Measurements from ENCODE around the gene PRM1. TPM values are rescaled to one million over a fixed set of nuclear protein-coding genes. Genes with fewer than 3 reads are reported as not detected.

PRM1 gene
- total RNA-seq, 1 experiment from 2014 or later, result not detected

DNA sequence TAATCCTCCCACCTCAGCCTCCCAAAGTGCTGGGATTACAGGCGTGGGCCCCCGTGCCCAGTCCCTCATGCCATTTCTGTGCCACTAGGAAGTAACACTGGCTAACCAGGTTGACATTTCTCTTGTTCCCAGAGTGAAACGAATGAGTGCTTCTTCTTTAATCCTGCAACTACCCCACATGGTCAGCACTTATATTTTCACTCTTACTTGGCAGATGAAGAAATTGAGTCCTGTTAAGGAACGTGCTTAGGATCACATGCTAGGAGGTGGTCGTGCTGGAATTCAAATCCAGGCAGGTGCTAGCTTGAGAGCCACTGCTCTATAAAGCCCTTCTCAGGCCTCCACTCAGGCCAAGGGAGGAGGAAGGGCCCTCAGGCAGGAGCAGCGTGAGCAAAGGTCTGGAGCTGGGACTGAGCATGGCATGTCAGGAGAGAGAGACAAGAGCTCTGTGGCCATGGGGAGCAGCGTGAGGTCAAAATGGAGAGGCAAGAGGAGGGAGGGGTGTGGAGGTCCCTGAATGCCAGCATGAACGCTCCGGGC, 45.7 kb upstream of the PRM1 start:
- intact Hi-C loops (cut with micrococcal nuclease; ENCODE audit: unreplicated experiment), result no loop called here
- H3K4me1 ChIP-seq, result peaks cover 25% of the 10 kb centered on the region

GRCh38 chr16:11326084-11326736, 45.1 kb upstream of the PRM1 start:
- peaks cover 25% of the 10 kb centered on the region for H3K4me1 ChIP-seq
- no peaks in the 10 kb centered on the region for H3K9me3 ChIP-seq
- Mint-ChIP-seq H3K27ac (ENCODE audit: unreplicated experiment) (no peak overlapping the region), H3K27me3 (ENCODE audit: insufficient read depth, unreplicated experiment) (no peaks in the 10 kb centered on the region), H3K9me3 (ENCODE audit: unreplicated experiment) (no peaks in the 10 kb centered on the region), H3K4me1 (ENCODE audit: low read depth, unreplicated experiment) (peaks cover 26% of the 10 kb centered on the region), H3K4me3 (ENCODE audit: unreplicated experiment) (no peak overlapping the region), H3K36me3 (ENCODE audit: insufficient read depth, unreplicated experiment) (peaks cover 9% of the 10 kb centered on the region)
- intact Hi-C loops (cut with micrococcal nuclease; ENCODE audit: unreplicated experiment), result no loop called here
- ChIA-PET CTCF (interaction anchor here (0.5 kb wide), 1 partner anchor 568 kb away, joined by 3 read pairs; no protein-coding TSS in a partner anchor), POLR2A (no interaction called here)
- TF ChIP-seq, protein P1, sequence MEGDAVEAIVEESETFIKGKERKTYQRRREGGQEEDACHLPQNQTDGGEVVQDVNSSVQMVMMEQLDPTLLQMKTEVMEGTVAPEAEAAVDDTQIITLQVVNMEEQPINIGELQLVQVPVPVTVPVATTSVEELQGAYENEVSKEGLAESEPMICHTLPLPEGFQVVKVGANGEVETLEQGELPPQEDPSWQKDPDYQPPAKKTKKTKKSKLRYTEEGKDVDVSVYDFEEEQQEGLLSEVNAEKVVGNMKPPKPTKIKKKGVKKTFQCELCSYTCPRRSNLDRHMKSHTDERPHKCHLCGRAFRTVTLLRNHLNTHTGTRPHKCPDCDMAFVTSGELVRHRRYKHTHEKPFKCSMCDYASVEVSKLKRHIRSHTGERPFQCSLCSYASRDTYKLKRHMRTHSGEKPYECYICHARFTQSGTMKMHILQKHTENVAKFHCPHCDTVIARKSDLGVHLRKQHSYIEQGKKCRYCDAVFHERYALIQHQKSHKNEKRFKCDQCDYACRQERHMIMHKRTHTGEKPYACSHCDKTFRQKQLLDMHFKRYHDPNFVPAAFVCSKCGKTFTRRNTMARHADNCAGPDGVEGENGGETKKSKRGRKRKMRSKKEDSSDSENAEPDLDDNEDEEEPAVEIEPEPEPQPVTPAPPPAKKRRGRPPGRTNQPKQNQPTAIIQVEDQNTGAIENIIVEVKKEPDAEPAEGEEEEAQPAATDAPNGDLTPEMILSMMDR (IDR thresholded peaks at IDR 0.05; ENCODE audit: insufficient read depth in 1 of 2, low read depth in 1 of 2, low read length in 1 of 2, severe bottlenecking in 1 of 2, unreplicated experiment in 1 of 2), result no peak
- DNase-seq, result no peak
- no TSS peak for BruUV-seq (replicated peaks)
- H3K27me3 ChIP-seq (replicated peaks; ENCODE audit: control insufficient read depth, insufficient read depth, low read length), result no peaks in the 10 kb centered on the region
- H3K36me3 ChIP-seq (ENCODE audit: control insufficient read depth, insufficient read depth, low read length), result no peaks in the 10 kb centered on the region
- no peak overlapping the region for H3K4me3 ChIP-seq (ENCODE audit: low read depth, low read length)

More for the DNA sequence above, 45.7 kb upstream of the PRM1 start:
- TF ChIP-seq, protein P1 (IDR thresholded peaks at IDR 0.05; ENCODE audit: insufficient read depth in 1 of 2, low read depth in 1 of 2, low read length in 1 of 2, severe bottlenecking in 1 of 2, unreplicated experiment in 1 of 2), result no peak
- Mint-ChIP-seq H3K9me3 (ENCODE audit: unreplicated experiment) (no peaks in the 10 kb centered on the region), H3K36me3 (ENCODE audit: insufficient read depth, unreplicated experiment) (peaks cover 9% of the 10 kb centered on the region), H3K27me3 (ENCODE audit: insufficient read depth, unreplicated experiment) (no peaks in the 10 kb centered on the region), H3K4me3 (ENCODE audit: unreplicated experiment) (no peak overlapping the region), H3K4me1 (ENCODE audit: low read depth, unreplicated experiment) (peaks cover 26% of the 10 kb centered on the region), H3K27ac (ENCODE audit: unreplicated experiment) (peak overlapping the region; percentile 17)
- H3K27me3 ChIP-seq (replicated peaks; ENCODE audit: control insufficient read depth, insufficient read depth, low read length), result no peaks in the 10 kb centered on the region
- H3K4me3 ChIP-seq (ENCODE audit: low read depth, low read length), result no peak overlapping the region
- no peaks in the 10 kb centered on the region for H3K36me3 ChIP-seq (ENCODE audit: control insufficient read depth, insufficient read depth, low read length)
- CTCF ChIA-PET, result interaction anchor here (0.5 kb wide), 1 partner anchor 567 kb away, joined by 3 read pairs; no protein-coding TSS in a partner anchor
- DNase-seq, result no peak
- BruUV-seq (replicated peaks), result no TSS peak
- POLR2A ChIA-PET, result interaction anchor here (0.6 kb wide), 1 partner anchor 13 kb away, joined by 5 read pairs; no protein-coding TSS in a partner anchor
- no peaks in the 10 kb centered on the region for H3K9me3 ChIP-seq

- Histone ChIP-seq H3K9me3 (no peaks in the 10 kb centered on the region), H3K4me3 (ENCODE audit: low read depth, low read length) (no peak overlapping the region), H3K4me1 (peaks cover 25% of the 10 kb centered on the region), H3K27me3 (replicated peaks; ENCODE audit: control insufficient read depth, insufficient read depth, low read length) (no peaks in the 10 kb centered on the region), H3K36me3 (ENCODE audit: control insufficient read depth, insufficient read depth, low read length) (no peaks in the 10 kb centered on the region)
- intact Hi-C loops (cut with micrococcal nuclease; ENCODE audit: unreplicated experiment), result no loop called here
- Mint-ChIP-seq H3K9me3 (ENCODE audit: unreplicated experiment) (no peaks in the 10 kb centered on the region), H3K27me3 (ENCODE audit: insufficient read depth, unreplicated experiment) (no peaks in the 10 kb centered on the region), H3K27ac (ENCODE audit: unreplicated experiment) (no peak overlapping the region), H3K36me3 (ENCODE audit: insufficient read depth, unreplicated experiment) (peaks cover 9% of the 10 kb centered on the region), H3K4me3 (ENCODE audit: unreplicated experiment) (no peak overlapping the region), H3K4me1 (ENCODE audit: low read depth, unreplicated experiment) (peaks cover 26% of the 10 kb centered on the region)
- DNase-seq, result no peak
- TF ChIP-seq, protein P1 (IDR thresholded peaks at IDR 0.05; ENCODE audit: insufficient read depth in 1 of 2, low read depth in 1 of 2, low read length in 1 of 2, severe bottlenecking in 1 of 2, unreplicated experiment in 1 of 2), result no peak
- CTCF ChIA-PET, result no interaction called here
- POLR2A ChIA-PET, result no interaction called here
- BruUV-seq (replicated peaks), result no TSS peak
Observed at GRCh38 chr16:11325404-11326083, 44.4 kb upstream of the PRM1 start.
